CD14-positive monocyte (primary cell): ENCODE data around the gene CDC14A. TPM values are rescaled to one million over a fixed set of nuclear protein-coding genes. Genes with fewer than 3 reads are reported as not detected.

Experiments used
- DNase-seq, 3 donors: peaks; one replicate each; pipeline ENCODE4 v3.0.0-alpha.2; 2011 to 2022
- H2AFZ ChIP-seq: 2 replicates; pipeline ENCODE4 v1.6.0; 2012; ENCODE audit warnings: mild to moderate bottlenecking, low read depth, low read length, inconsistent platforms; ENCODE audit not compliant: insufficient read depth, poor library complexity, severe bottlenecking
- H3K27ac ChIP-seq, 2 donors: 1 replicate in 1 of 2; 2 replicates in 1 of 2; pipeline ENCODE4 v1.5.1; 2012 to 2013; ENCODE audit warnings: low read length in 2 of 2, control low read depth in 1 of 2, inconsistent platforms in 1 of 2, low read depth in 1 of 2, mild to moderate bottlenecking in 1 of 2
- H3K27me3 ChIP-seq, 2 donors: one replicate each; pipeline versions ENCODE4 v1.6.0 to v1.6.1; 2011 to 2013; ENCODE audit warnings: low read length in 2 of 2; ENCODE audit not compliant: control insufficient read depth in 2 of 2, insufficient read depth in 2 of 2
- H3K36me3 ChIP-seq, 2 donors: replicated peaks in 1 of 2; 1 replicate in 1 of 2; 2 replicates in 1 of 2; pipeline versions ENCODE4 v1.5.1 to v1.6.1; 2012 to 2013; ENCODE audit warnings: low read length in 2 of 2, control low read depth in 1 of 2, inconsistent platforms in 1 of 2, mild to moderate bottlenecking in 1 of 2; ENCODE audit not compliant: insufficient read depth in 2 of 2, control insufficient read depth in 1 of 2
- H3K4me1 ChIP-seq, 2 donors: 1 replicate in 1 of 2; 2 replicates in 1 of 2; pipeline versions ENCODE4 v1.5.1 to v1.6.1; 2012 to 2013; ENCODE audit warnings: low read length in 2 of 2, control low read depth in 1 of 2, inconsistent platforms in 1 of 2, mild to moderate bottlenecking in 1 of 2, moderate library complexity in 1 of 2; ENCODE audit not compliant: insufficient read depth in 2 of 2, control insufficient read depth in 1 of 2
- H3K4me2 ChIP-seq: replicated peaks from 2 replicates; pipeline ENCODE3; 2012; ENCODE audit warnings: low read length, moderate library complexity, mild to moderate bottlenecking; ENCODE audit not compliant: poor library complexity, severe bottlenecking; ENCODE audit errors: extremely low read depth
- H3K4me3 ChIP-seq, 3 experiments: fragments of 200-600 bp in 1 of 3; sonication (generic) in 1 of 3; replicated peaks in 1 of 3; 1 replicate in 2 of 3; 2 replicates in 1 of 3; pipeline ENCODE4 v1.5.1; 2011 to 2013; ENCODE audit warnings: low read length in 3 of 3, mild to moderate bottlenecking in 3 of 3, control low read depth in 2 of 3, low read depth in 2 of 3, inconsistent platforms in 1 of 3, moderate library complexity in 1 of 3
- H3K79me2 ChIP-seq: 2 replicates; pipeline ENCODE4 v1.6.0; 2012; ENCODE audit warnings: mild to moderate bottlenecking, control low read depth, inconsistent platforms, low read length, moderate library complexity; ENCODE audit not compliant: insufficient read depth
- H3K9ac ChIP-seq: 2 replicates; pipeline ENCODE4 v1.6.0; 2017; ENCODE audit warnings: low read length, mild to moderate bottlenecking; ENCODE audit not compliant: insufficient read depth, poor library complexity, severe bottlenecking
- H3K9me3 ChIP-seq, 2 donors: replicated peaks in 1 of 2; 1 replicate in 1 of 2; 2 replicates in 1 of 2; pipeline versions ENCODE4 v1.5.1 to v1.6.1; 2012 to 2013; ENCODE audit warnings: low read length in 2 of 2, control low read depth in 1 of 2; ENCODE audit not compliant: control insufficient read depth in 1 of 2, insufficient read depth in 1 of 2
- H4K20me1 ChIP-seq: 2 replicates; pipeline ENCODE4 v1.6.0; 2012; ENCODE audit warnings: mild to moderate bottlenecking, low read length, control low read depth, moderate library complexity; ENCODE audit not compliant: insufficient read depth
- H3K27ac Mint-ChIP-seq, 7 donors: one replicate each; pipeline ENCODE4 v1.8.0; 2020; ENCODE audit warnings: mild to moderate bottlenecking in 7 of 7, mixed read lengths in 7 of 7, moderate library complexity in 6 of 7, inconsistent platforms in 2 of 7
- H3K27me3 Mint-ChIP-seq, 3 donors: one replicate each; pipeline ENCODE4 v1.8.0; 2021 to 2022; ENCODE audit warnings: low read depth in 3 of 3, mild to moderate bottlenecking in 3 of 3, mixed read lengths in 3 of 3, moderate library complexity in 3 of 3, inconsistent platforms in 1 of 3
- H3K36me3 Mint-ChIP-seq, 2 donors: one replicate each; pipeline ENCODE4 v1.8.0; 2020; ENCODE audit warnings: mixed read lengths in 2 of 2, inconsistent platforms in 1 of 2, mild to moderate bottlenecking in 1 of 2
- H3K4me1 Mint-ChIP-seq: one replicate; pipeline ENCODE4 v1.8.0; 2020; ENCODE audit warnings: mild to moderate bottlenecking, mixed read lengths
- H3K4me3 Mint-ChIP-seq, 2 donors: one replicate each; pipeline ENCODE4 v1.8.0; 2020; ENCODE audit warnings: mild to moderate bottlenecking in 2 of 2, mixed read lengths in 2 of 2, moderate library complexity in 1 of 2
- H3K9me3 Mint-ChIP-seq, 7 donors: one replicate each; pipeline ENCODE4 v1.8.0; 2020 to 2022; ENCODE audit warnings: mixed read lengths in 7 of 7, mild to moderate bottlenecking in 6 of 7, moderate library complexity in 6 of 7, inconsistent platforms in 2 of 7
- WGBS: methylation state at CpG from one replicate; pipeline ENCODE4 v1.1.5; 2013; ENCODE audit warnings: missing lambda C conversion rate; ENCODE audit not compliant: insufficient coverage; 5-methylcytosine and 5-hydroxymethylcytosine counted together
- intact Hi-C, 2 donors: fragments of 100-400 bp; cut with micrococcal nuclease; formaldehyde crosslinking; loops; one replicate each; pipeline versions ENCODE4 v1.15.0 to v1.15.1; 2023
- polyA plus RNA-seq, 3 donors: library from polyadenylated mRNA; depleted of rRNA in 1 of 3; unstranded in 2 of 3; stranded (reverse) in 1 of 3; fragments of 300-500 nt in 2 of 3; fragments of >200 nt in 1 of 3; fragmentation: Illumina TruSeq in 2 of 3; gene quantifications; 1 replicate in 2 of 3; 2 replicates in 1 of 3; pipeline ENCODE4 v1.2.3, GENCODE V29; 2012 to 2021
- TF ChIP-seq, protein P1 (sequence below): fragments of 200-600 bp; IDR thresholded peaks from one replicate; pipeline ENCODE4 v1.8.0; 2022; ENCODE audit warnings: antibody characterized with exemption, mild to moderate bottlenecking

The CDC14A gene
- polyA plus RNA-seq, 3 donors: 4.2 to 9.2 (median 6.1) TPM

DNA sequence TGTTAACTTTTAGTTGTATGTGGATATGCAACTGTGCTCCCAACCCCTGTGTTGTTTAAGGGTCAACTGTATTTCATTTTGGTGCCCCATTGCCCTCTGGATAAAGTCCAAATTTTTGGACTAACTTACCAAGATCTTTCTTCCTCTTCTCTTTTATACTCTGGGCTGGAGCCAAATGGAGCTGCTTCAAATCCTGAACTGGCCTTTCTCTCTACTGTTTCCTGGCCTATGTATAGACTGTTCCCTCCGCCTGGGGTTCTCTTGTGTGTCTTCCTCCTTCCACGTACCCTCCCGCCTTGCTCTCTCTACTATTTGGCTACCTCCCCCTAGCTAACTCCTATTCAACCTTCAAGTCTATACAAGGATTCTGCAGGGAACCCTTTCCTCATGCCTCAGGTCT is 8.4 kb upstream of the CDC14A start:
- H3K27ac ChIP-seq: no peak overlapping the region
- H3K27ac Mint-ChIP-seq: peak overlapping the region in 2 of 7 donors; percentile 16 to 70
- peaks cover 0 to 2% (median 0%) of the 10 kb centered on the region in 3 donors for H3K27me3 Mint-ChIP-seq
- no peak overlapping the region for H3K4me3 ChIP-seq
- no peaks in the 10 kb centered on the region for H3K4me1 ChIP-seq
- no peaks in the 10 kb centered on the region for H3K36me3 Mint-ChIP-seq
- H2AFZ ChIP-seq: peak overlapping the region; percentile 59
- H3K27me3 ChIP-seq: no peaks in the 10 kb centered on the region
- peaks cover 4% of the 10 kb centered on the region for H3K4me1 Mint-ChIP-seq
- H4K20me1 ChIP-seq: no peaks in the 10 kb centered on the region
- TF ChIP-seq, protein P1, sequence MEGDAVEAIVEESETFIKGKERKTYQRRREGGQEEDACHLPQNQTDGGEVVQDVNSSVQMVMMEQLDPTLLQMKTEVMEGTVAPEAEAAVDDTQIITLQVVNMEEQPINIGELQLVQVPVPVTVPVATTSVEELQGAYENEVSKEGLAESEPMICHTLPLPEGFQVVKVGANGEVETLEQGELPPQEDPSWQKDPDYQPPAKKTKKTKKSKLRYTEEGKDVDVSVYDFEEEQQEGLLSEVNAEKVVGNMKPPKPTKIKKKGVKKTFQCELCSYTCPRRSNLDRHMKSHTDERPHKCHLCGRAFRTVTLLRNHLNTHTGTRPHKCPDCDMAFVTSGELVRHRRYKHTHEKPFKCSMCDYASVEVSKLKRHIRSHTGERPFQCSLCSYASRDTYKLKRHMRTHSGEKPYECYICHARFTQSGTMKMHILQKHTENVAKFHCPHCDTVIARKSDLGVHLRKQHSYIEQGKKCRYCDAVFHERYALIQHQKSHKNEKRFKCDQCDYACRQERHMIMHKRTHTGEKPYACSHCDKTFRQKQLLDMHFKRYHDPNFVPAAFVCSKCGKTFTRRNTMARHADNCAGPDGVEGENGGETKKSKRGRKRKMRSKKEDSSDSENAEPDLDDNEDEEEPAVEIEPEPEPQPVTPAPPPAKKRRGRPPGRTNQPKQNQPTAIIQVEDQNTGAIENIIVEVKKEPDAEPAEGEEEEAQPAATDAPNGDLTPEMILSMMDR: no peak
- H3K4me2 ChIP-seq: no peak overlapping the region
- no peaks in the 10 kb centered on the region for H3K9me3 ChIP-seq
- intact Hi-C loops: no loop called here
- DNase-seq: no peak
- H3K9me3 Mint-ChIP-seq: peaks cover 0 to 2% (median 0%) of the 10 kb centered on the region in 7 donors
- no peak overlapping the region for H3K9ac ChIP-seq
- H3K36me3 ChIP-seq: no peaks in the 10 kb centered on the region
- no peak overlapping the region for H3K4me3 Mint-ChIP-seq
- no peaks in the 10 kb centered on the region for H3K79me2 ChIP-seq
- WGBS: 11% methylated on average over 3 of the region's 3 CpGs

DNA sequence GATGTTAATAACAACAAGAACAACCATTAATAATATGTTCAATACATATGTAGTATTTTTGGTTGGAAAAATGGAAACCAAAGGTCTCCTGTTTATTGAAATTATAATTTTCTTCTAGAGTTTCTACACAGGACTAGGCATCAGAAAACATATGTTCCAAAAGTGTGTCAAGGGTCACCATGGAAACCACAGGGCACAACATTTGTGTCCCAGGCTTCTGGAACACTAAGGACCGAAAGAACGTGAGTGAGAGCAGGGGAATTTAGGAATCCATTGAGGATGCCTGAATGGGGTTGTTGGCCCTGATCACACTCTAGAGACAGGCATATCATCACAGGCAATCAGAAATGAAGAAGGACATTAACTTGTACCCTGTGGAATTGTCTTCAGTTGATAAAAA is 7.5 kb upstream of the CDC14A start:
- no peak overlapping the region for H2AFZ ChIP-seq
- Mint-ChIP-seq H3K27me3 (no peaks in the 10 kb centered on the region), H3K9me3 (peaks cover 0 to 2% (median 0%) of the 10 kb centered on the region in 7 donors), H3K4me3 (no peak overlapping the region), H3K36me3 (no peaks in the 10 kb centered on the region), H3K27ac (no peak overlapping the region), H3K4me1 (peaks cover 4% of the 10 kb centered on the region)
- no peaks in the 10 kb centered on the region for H4K20me1 ChIP-seq
- no peaks in the 10 kb centered on the region for H3K9me3 ChIP-seq
- no peaks in the 10 kb centered on the region for H3K79me2 ChIP-seq
- no peak overlapping the region for H3K4me2 ChIP-seq
- H3K27me3 ChIP-seq: no peaks in the 10 kb centered on the region
- no peak overlapping the region for H3K9ac ChIP-seq
- H3K4me1 ChIP-seq: no peaks in the 10 kb centered on the region
- DNase-seq: no peak
- TF ChIP-seq, protein P1: no peak
- H3K4me3 ChIP-seq: no peak overlapping the region
- no peak overlapping the region for H3K27ac ChIP-seq
- intact Hi-C loops: no loop called here
- no CpG with 5 or more reads among the region's 2 CpGs for WGBS
- no peaks in the 10 kb centered on the region for H3K36me3 ChIP-seq
